SHP77 treated with DMSO at 0.1 percent for 48 hours (cell line): ENCODE data around the gene LMX1A.

Experiments
- DNase-seq: peaks from one replicate; lab custom pipeline; 2025; lab: John Stamatoyannopoulos, UW

The LMX1A gene

GRCh38 chr1:165265196-165265838, 91.2 kb downstream of the LMX1A start:
- no peak for DNase-seq

GRCh38 chr1:165259706-165260428, 96.6 kb downstream of the LMX1A start:
- no peak for DNase-seq

GRCh38 chr1:165259236-165259635, 97.3 kb downstream of the LMX1A start:
- DNase-seq, result no peak

- peak; percentile 84 for DNase-seq
Observed at GRCh38 chr1:165257969-165258459, 98.5 kb downstream of the LMX1A start.

GRCh38 chr1:165254896-165255625, 101.5 kb downstream of the LMX1A start:
- DNase-seq, result no peak

- no peak for DNase-seq
Observed at GRCh38 chr1:165254376-165254775, 102.1 kb downstream of the LMX1A start.

GRCh38 chr1:165253818-165254254, 102.7 kb downstream of the LMX1A start:
- DNase-seq, result no peak

GRCh38 chr1:165248969-165249571, 107.4 kb downstream of the LMX1A start:
- DNase-seq, result no peak

GRCh38 chr1:165241952-165242351, 114.6 kb downstream of the LMX1A start:
- DNase-seq, result no peak

- no peak for DNase-seq
Observed at GRCh38 chr1:165241321-165241720, 115.2 kb downstream of the LMX1A start.

- DNase-seq, result no peak
Observed at GRCh38 chr1:165240492-165240891, 116.0 kb downstream of the LMX1A start.

- no peak for DNase-seq
Observed at GRCh38 chr1:165239873-165240272, 116.6 kb downstream of the LMX1A start.

- no peak for DNase-seq
Observed at GRCh38 chr1:165235777-165236291, 120.7 kb downstream of the LMX1A start.

GRCh38 chr1:165235155-165235776, 121.2 kb downstream of the LMX1A start:
- no peak for DNase-seq

- DNase-seq, result no peak
Observed at GRCh38 chr1:165234149-165234548, 122.4 kb downstream of the LMX1A start.

- DNase-seq, result no peak
Observed at GRCh38 chr1:165228676-165229075, 127.8 kb downstream of the LMX1A start.

GRCh38 chr1:165228111-165228655, 128.3 kb downstream of the LMX1A start:
- DNase-seq, result no peak

GRCh38 chr1:165226326-165226725, 130.2 kb downstream of the LMX1A start:
- DNase-seq, result no peak

- DNase-seq, result no peak
Observed at GRCh38 chr1:165225650-165226049, 130.9 kb downstream of the LMX1A start.

GRCh38 chr1:165225062-165225461, 131.5 kb downstream of the LMX1A start:
- no peak for DNase-seq

GRCh38 chr1:165224504-165224903, 132.0 kb downstream of the LMX1A start:
- no peak for DNase-seq
